Panc1 (cell line): ENCODE measurements around the gene MRPL3.

ENCODE experiments used
- POLR2AphosphoS5 ChIP-seq: IDR thresholded peaks from 2 replicates; pipeline ENCODE4 v1.6.1; 2012; ENCODE audit warnings: mild to moderate bottlenecking, low read depth, low read length, moderate library complexity
- TF ChIP-seq, protein P1 (sequence below), 2 experiments: IDR thresholded peaks; 2 replicates each; pipeline ENCODE4 v1.6.1; 2011 to 2012; ENCODE audit warnings: low read depth in 2 of 2, control low read depth in 1 of 2, low read length in 1 of 2, mild to moderate bottlenecking in 1 of 2, moderate library complexity in 1 of 2; ENCODE audit not compliant: insufficient read depth in 1 of 2

DNA sequence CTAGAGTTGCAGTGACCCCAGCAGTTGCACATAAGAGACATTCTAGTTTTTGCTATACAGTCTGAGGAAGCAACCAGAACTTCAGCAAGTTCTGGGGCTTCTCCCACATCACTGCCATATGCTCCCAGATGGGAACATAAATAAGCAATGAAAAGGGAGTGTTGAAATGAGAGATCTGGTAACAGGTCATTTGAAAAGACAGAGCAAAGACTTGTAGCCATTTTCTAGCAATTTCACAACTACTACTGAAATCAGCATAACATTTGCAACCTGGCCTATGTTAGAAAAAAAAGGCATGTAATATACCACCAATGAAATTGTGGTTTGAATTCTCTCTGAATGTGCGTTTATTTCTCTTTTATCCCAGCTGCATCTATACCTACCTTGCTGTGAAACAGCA is 63.7 kb downstream of the MRPL3 start:
- TF ChIP-seq POLR2AphosphoS5, result no peak
- TF ChIP-seq, protein P1, sequence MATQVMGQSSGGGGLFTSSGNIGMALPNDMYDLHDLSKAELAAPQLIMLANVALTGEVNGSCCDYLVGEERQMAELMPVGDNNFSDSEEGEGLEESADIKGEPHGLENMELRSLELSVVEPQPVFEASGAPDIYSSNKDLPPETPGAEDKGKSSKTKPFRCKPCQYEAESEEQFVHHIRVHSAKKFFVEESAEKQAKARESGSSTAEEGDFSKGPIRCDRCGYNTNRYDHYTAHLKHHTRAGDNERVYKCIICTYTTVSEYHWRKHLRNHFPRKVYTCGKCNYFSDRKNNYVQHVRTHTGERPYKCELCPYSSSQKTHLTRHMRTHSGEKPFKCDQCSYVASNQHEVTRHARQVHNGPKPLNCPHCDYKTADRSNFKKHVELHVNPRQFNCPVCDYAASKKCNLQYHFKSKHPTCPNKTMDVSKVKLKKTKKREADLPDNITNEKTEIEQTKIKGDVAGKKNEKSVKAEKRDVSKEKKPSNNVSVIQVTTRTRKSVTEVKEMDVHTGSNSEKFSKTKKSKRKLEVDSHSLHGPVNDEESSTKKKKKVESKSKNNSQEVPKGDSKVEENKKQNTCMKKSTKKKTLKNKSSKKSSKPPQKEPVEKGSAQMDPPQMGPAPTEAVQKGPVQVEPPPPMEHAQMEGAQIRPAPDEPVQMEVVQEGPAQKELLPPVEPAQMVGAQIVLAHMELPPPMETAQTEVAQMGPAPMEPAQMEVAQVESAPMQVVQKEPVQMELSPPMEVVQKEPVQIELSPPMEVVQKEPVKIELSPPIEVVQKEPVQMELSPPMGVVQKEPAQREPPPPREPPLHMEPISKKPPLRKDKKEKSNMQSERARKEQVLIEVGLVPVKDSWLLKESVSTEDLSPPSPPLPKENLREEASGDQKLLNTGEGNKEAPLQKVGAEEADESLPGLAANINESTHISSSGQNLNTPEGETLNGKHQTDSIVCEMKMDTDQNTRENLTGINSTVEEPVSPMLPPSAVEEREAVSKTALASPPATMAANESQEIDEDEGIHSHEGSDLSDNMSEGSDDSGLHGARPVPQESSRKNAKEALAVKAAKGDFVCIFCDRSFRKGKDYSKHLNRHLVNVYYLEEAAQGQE (IDR thresholded peaks at IDR 0.05; ENCODE audit: insufficient read depth in 1 of 2, low read depth in 2 of 2, low read length in 1 of 2), result no peak
